Mesothelial cell of epicardium (in vitro differentiated cells): ENCODE measurements around the gene SETD7. TPM values are rescaled to one million over a fixed set of nuclear protein-coding genes. Genes with fewer than 3 reads are reported as not detected.

ENCODE experiments used
- DNase-seq, 2 experiments: peaks; one replicate each; pipeline ENCODE4 v3.0.0; 2021; ENCODE audit warnings: low spot score in 2 of 2; ENCODE audit not compliant: unreplicated experiment in 2 of 2
- H3K27ac Mint-ChIP-seq: 2 replicates; pipeline ENCODE4 v1.8.0; 2021; ENCODE audit warnings: mixed read lengths
- H3K27me3 Mint-ChIP-seq: 2 replicates; pipeline ENCODE4 v1.8.0; 2021; ENCODE audit warnings: low read depth, mixed read lengths
- H3K36me3 Mint-ChIP-seq: 2 replicates; pipeline ENCODE4 v1.8.0; 2021; ENCODE audit warnings: mixed read lengths
- H3K4me1 Mint-ChIP-seq: 2 replicates; pipeline ENCODE4 v1.8.0; 2021; ENCODE audit warnings: mixed read lengths
- H3K4me3 Mint-ChIP-seq: 2 replicates; pipeline ENCODE4 v1.8.0; 2021; ENCODE audit warnings: mild to moderate bottlenecking, moderate library complexity, mixed read lengths
- H3K9me3 Mint-ChIP-seq: 2 replicates; pipeline ENCODE4 v1.8.0; 2021; ENCODE audit warnings: mixed read lengths
- CTCF ChIP-seq: fragments of 200-600 bp; sonication (generic); IDR thresholded peaks from one replicate; pipeline ENCODE4 v1.5.0; 2021; ENCODE audit warnings: antibody characterized with exemption; ENCODE audit not compliant: unreplicated experiment
- total RNA-seq: library from RNA; stranded (reverse); gene quantifications from 3 replicates; pipeline ENCODE4 v1.2.1, GENCODE V29; 2021

SETD7 gene
- total RNA-seq, 1 donor from 2014 or later, result 18.0 TPM

GRCh38 chr4:139501117-139501516, 54.9 kb downstream of the SETD7 start:
- peak overlapping the region; percentile 52 for H3K27ac Mint-ChIP-seq

GRCh38 chr4:139499186-139499585, 56.8 kb downstream of the SETD7 start:
- no peaks in the 10 kb centered on the region for H3K27me3 Mint-ChIP-seq

More at GRCh38 chr4:139501117-139501516, 54.9 kb downstream of the SETD7 start:
- TF ChIP-seq CTCF, result no peak
- no peak for DNase-seq
- Mint-ChIP-seq H3K9me3 (peaks cover 4% of the 10 kb centered on the region), H3K27me3 (no peaks in the 10 kb centered on the region), H3K36me3 (peaks cover 11% of the 10 kb centered on the region), H3K4me3 (no peak overlapping the region), H3K4me1 (peaks cover 41% of the 10 kb centered on the region)

GRCh38 chr4:139493176-139493575, 62.8 kb downstream of the SETD7 start:
- no peak overlapping the region for H3K4me3 Mint-ChIP-seq
- no peaks in the 10 kb centered on the region for H3K27me3 Mint-ChIP-seq
- peaks cover 11% of the 10 kb centered on the region for H3K4me1 Mint-ChIP-seq
- no peak overlapping the region for H3K27ac Mint-ChIP-seq
- no peak for DNase-seq
- no peak for TF ChIP-seq CTCF
- H3K36me3 Mint-ChIP-seq, result no peaks in the 10 kb centered on the region
- H3K9me3 Mint-ChIP-seq, result peaks cover 6% of the 10 kb centered on the region

More at GRCh38 chr4:139499186-139499585, 56.8 kb downstream of the SETD7 start:
- Mint-ChIP-seq H3K9me3 (peaks cover 4% of the 10 kb centered on the region), H3K36me3 (peaks cover 8% of the 10 kb centered on the region), H3K4me3 (peak overlapping the region; percentile 10), H3K27ac (peak overlapping the region; percentile 93), H3K4me1 (peaks cover 41% of the 10 kb centered on the region)
- no peak for TF ChIP-seq CTCF
- DNase-seq, result no peak

GRCh38 chr4:139492429-139492828, 63.6 kb downstream of the SETD7 start:
- H3K4me1 Mint-ChIP-seq, result peaks cover 5% of the 10 kb centered on the region
- H3K9me3 Mint-ChIP-seq, result peaks cover 6% of the 10 kb centered on the region
- H3K36me3 Mint-ChIP-seq, result no peaks in the 10 kb centered on the region
- H3K27ac Mint-ChIP-seq, result no peak overlapping the region
- no peak overlapping the region for H3K4me3 Mint-ChIP-seq
- DNase-seq, result no peak
- no peak for TF ChIP-seq CTCF
- no peaks in the 10 kb centered on the region for H3K27me3 Mint-ChIP-seq

GRCh38 chr4:139489638-139490037, 66.4 kb downstream of the SETD7 start:
- H3K27ac Mint-ChIP-seq, result no peak overlapping the region
- H3K4me1 Mint-ChIP-seq, result no peaks in the 10 kb centered on the region
- H3K27me3 Mint-ChIP-seq, result no peaks in the 10 kb centered on the region
- TF ChIP-seq CTCF, result no peak
- no peak overlapping the region for H3K4me3 Mint-ChIP-seq
- no peak for DNase-seq
- H3K36me3 Mint-ChIP-seq, result no peaks in the 10 kb centered on the region
- H3K9me3 Mint-ChIP-seq, result peaks cover 6% of the 10 kb centered on the region

- no peaks in the 10 kb centered on the region for H3K36me3 Mint-ChIP-seq
- no peak for DNase-seq
- H3K9me3 Mint-ChIP-seq, result no peaks in the 10 kb centered on the region
- no peaks in the 10 kb centered on the region for H3K27me3 Mint-ChIP-seq
- H3K27ac Mint-ChIP-seq, result no peak overlapping the region
- H3K4me1 Mint-ChIP-seq, result no peaks in the 10 kb centered on the region
- H3K4me3 Mint-ChIP-seq, result no peak overlapping the region
- no peak for TF ChIP-seq CTCF
Observed at GRCh38 chr4:139488442-139488841, 67.6 kb downstream of the SETD7 start.
